Ovary (tissue), 9 donors: ENCODE results near the gene NDUFAB1. TPM values are rescaled to one million over a fixed set of nuclear protein-coding genes. Genes with fewer than 3 reads are reported as not detected.

ENCODE experiments used
- DNase-seq, 5 donors: peaks; one replicate each; pipeline ENCODE4 v3.0.0-alpha.2; 2019 to 2020
- H3K27ac ChIP-seq, 2 donors: fragments of 200-600 bp; one replicate each; pipeline versions ENCODE4 v1.5.1 to v1.8.0; 2019 to 2022
- H3K27me3 ChIP-seq: fragments of 200-600 bp; one replicate; pipeline ENCODE4 v1.8.0; 2022
- H3K36me3 ChIP-seq: fragments of 200-600 bp; sonication (generic); one replicate; pipeline ENCODE4 v1.5.1; 2019
- H3K4me1 ChIP-seq: one replicate; pipeline ENCODE4 v1.8.1; 2013; ENCODE audit warnings: mild to moderate bottlenecking, moderate library complexity; ENCODE audit not compliant: insufficient read depth
- H3K4me3 ChIP-seq: fragments of 200-600 bp; sonication (generic); one replicate; pipeline ENCODE4 v1.5.1; 2017
- H3K9me3 ChIP-seq, 2 donors: fragments of 200-600 bp in 1 of 2; sonication (generic) in 1 of 2; one replicate each; pipeline versions ENCODE4 v1.5.1 to v1.8.1; 2013 to 2019; ENCODE audit warnings: mild to moderate bottlenecking in 1 of 2, moderate library complexity in 1 of 2
- EP300 ChIP-seq: sonication (generic); formaldehyde crosslinking; IDR thresholded peaks from one replicate; pipeline ENCODE4 v1.6.1; 2017; ENCODE audit warnings: antibody characterized with exemption
- POLR2A ChIP-seq: fragments of 450-650 bp; IDR thresholded peaks from one replicate; pipeline ENCODE4 v1.6.1; 2017; ENCODE audit warnings: antibody characterized with exemption, mild to moderate bottlenecking, moderate library complexity
- WGBS, 3 donors: extraction: QIAGEN DNeasy Blood & Tissue Kit in 1 of 3; methylation state at CpG; one replicate each; pipeline versions ENCODE4 v1.1.5 to v1.1.7; 2013 to 2017; 5-methylcytosine and 5-hydroxymethylcytosine counted together
- intact Hi-C, 4 donors: fragments of 100-400 bp; cut with DNase I; formaldehyde crosslinking; loops; one replicate each; pipeline versions ENCODE4 v1.11.0 to v1.15.1; 2022 to 2023
- polyA plus RNA-seq, 2 donors: library from polyadenylated mRNA; stranded (reverse); fragments of 200-250 nt in 1 of 2; fragments of 350-450 nt in 1 of 2; fragmentation: Illumina TruSeq in 1 of 2; extraction: RNeasy Lipid Tissue Mini Kit (QIAGEN cat#74804) in 1 of 2; gene quantifications; one replicate each; pipeline ENCODE4 v1.2.3, GENCODE V29; 2013 to 2014
- total RNA-seq, 7 donors: library from RNA; depleted of rRNA in 2 of 7; stranded (reverse); fragments of >200 nt in 2 of 7; fragmentation: NEBNext Ultra II Directional in 3 of 7; extraction: Animal tissue kit (Norgen Biotek cat#: 25700) in 3 of 7; gene quantifications; one replicate each; pipeline versions ENCODE4 v1.1.0 to v1.2.4, GENCODE V29; 2016 to 2023
- TF ChIP-seq, protein P1 (sequence below), 3 donors: fragments of 450-650 bp in 2 of 3; fragments of 200-600 bp in 1 of 3; IDR thresholded peaks; one replicate each; pipeline versions ENCODE4 v1.5.1 to v1.8.0; 2016 to 2022; ENCODE audit warnings: antibody characterized with exemption in 3 of 3, mild to moderate bottlenecking in 1 of 3
- donor health status: DM: no; HTN: no; CAD: no; lungs with moderate emphysema.
- donor health status: DM: no; HTN: no; CAD: no.
- donor health status: Bipolar disorder and iron deficiency.
- donor health status: DM: yes; HTN: yes; CAD: no.
- donor health status: DM: no; HTN: no; CAD: no.
- donor health status: DM: yes; HTN: yes; CAD: no.

NDUFAB1 gene
- total and polyA plus RNA-seq, 9 donors, result 42.4 to 83.0 (median 53.6) TPM

DNA sequence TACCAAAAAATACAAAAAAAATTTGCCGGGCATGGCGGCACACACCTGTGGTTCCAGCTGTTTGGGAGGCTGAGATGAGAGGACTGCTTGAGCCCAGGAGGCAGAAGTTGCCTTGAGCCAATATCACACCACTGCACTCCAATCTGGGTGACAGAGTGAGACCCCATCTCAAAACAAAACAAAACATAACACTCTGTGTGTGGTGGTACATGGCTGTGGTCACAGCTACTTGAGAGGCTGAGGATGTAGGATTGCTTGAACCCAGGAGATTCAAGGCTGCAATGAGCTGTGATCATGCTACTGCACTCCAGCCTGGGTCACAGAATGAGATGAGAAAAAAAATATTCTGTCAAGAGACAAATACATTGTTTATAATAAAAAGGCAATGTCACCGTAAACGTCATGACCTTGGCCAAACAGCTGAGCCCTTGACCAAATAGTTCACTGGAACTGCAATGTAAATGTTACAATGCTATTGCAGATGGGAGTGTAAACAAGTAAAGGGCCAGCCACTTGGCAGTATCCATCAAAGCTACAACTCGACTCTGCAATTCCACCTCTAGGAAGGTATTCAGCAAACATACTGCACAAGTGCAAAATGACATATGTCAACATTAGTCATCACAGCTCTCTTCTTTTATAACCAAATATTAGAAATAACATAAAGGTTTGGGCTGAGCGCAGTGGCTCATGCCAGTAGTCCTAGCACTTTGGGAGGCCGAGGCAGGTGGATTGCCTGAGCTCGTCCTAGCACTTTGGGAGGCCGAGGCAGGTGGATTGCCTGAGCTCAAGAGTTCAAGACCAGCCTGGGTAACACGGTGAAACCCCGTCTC lies 55.9 kb downstream of the NDUFAB1 start:
- intact Hi-C loops, result no loop called here
- Histone ChIP-seq H3K27ac (no peak overlapping the region), H3K4me1 (no peaks in the 10 kb centered on the region), H3K27me3 (no peaks in the 10 kb centered on the region), H3K36me3 (no peaks in the 10 kb centered on the region), H3K9me3 (no peaks in the 10 kb centered on the region), H3K4me3 (no peak overlapping the region)
- WGBS, 3 donors, result 90 to 92% (median 91%) methylated on average over 11 of the region's 11 CpGs
- TF ChIP-seq POLR2A, result no peak
- no peak for TF ChIP-seq EP300
- TF ChIP-seq, protein P1, sequence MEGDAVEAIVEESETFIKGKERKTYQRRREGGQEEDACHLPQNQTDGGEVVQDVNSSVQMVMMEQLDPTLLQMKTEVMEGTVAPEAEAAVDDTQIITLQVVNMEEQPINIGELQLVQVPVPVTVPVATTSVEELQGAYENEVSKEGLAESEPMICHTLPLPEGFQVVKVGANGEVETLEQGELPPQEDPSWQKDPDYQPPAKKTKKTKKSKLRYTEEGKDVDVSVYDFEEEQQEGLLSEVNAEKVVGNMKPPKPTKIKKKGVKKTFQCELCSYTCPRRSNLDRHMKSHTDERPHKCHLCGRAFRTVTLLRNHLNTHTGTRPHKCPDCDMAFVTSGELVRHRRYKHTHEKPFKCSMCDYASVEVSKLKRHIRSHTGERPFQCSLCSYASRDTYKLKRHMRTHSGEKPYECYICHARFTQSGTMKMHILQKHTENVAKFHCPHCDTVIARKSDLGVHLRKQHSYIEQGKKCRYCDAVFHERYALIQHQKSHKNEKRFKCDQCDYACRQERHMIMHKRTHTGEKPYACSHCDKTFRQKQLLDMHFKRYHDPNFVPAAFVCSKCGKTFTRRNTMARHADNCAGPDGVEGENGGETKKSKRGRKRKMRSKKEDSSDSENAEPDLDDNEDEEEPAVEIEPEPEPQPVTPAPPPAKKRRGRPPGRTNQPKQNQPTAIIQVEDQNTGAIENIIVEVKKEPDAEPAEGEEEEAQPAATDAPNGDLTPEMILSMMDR (IDR thresholded peaks at IDR 0.05), result no peak
- no peak for DNase-seq

DNA sequence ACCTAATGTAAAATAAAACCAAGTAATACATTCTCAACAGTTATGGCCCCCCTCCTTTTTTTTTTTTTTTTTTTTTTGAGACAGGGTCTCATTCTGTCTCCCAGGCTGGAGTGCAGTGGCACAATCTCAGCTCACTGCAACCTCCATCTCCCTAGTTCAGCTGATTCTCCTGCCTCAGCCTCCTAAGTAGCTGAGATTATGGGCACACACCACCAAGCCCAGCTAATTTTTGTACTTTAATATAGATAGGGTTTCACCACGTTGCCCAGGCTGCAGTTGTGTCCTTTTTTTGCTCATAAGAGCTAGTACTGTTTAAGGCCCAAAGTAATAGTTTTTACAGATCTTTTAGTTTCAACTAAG lies 57.2 kb downstream of the NDUFAB1 start:
- Histone ChIP-seq H3K27me3 (no peaks in the 10 kb centered on the region), H3K36me3 (no peaks in the 10 kb centered on the region), H3K4me3 (no peak overlapping the region), H3K27ac (no peak overlapping the region), H3K4me1 (no peaks in the 10 kb centered on the region), H3K9me3 (no peaks in the 10 kb centered on the region)
- TF ChIP-seq, protein P1 (IDR thresholded peaks at IDR 0.05), result no peak
- TF ChIP-seq POLR2A, result no peak
- TF ChIP-seq EP300, result no peak
- DNase-seq, result no peak
- 85 to 93% (median 89%) methylated on average over 1 of the region's 1 CpG for WGBS, 3 donors
- intact Hi-C loops, result no loop called here

DNA sequence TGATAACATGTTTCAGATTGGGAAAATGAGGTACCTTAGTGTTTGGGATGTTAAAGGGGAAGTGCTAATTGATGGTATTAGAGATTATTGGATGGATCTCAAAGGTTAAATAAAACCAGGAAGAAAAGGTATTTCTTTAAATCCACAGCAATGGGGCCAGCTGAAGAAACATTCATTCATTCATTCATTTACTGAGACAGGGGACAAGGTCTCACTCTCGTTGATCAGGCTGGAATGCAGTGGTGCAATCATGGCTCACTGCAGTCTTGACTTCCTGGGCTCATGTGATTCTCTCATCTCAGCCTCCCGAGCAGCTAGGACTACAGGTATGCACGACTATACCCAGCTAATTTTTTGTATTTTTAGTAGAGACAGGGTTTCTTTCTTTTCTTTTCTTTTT lies 58.7 kb downstream of the NDUFAB1 start:
- Histone ChIP-seq H3K9me3 (no peaks in the 10 kb centered on the region), H3K4me3 (no peak overlapping the region), H3K27ac (no peak overlapping the region), H3K4me1 (no peaks in the 10 kb centered on the region), H3K36me3 (no peaks in the 10 kb centered on the region), H3K27me3 (no peaks in the 10 kb centered on the region)
- 62 to 76% (median 68%) methylated on average over 3 of the region's 3 CpGs for WGBS, 3 donors
- intact Hi-C loops, result no loop called here
- DNase-seq, result no peak
- TF ChIP-seq, protein P1 (IDR thresholded peaks at IDR 0.05), result no peak
- TF ChIP-seq EP300, result no peak
- no peak for TF ChIP-seq POLR2A

DNA sequence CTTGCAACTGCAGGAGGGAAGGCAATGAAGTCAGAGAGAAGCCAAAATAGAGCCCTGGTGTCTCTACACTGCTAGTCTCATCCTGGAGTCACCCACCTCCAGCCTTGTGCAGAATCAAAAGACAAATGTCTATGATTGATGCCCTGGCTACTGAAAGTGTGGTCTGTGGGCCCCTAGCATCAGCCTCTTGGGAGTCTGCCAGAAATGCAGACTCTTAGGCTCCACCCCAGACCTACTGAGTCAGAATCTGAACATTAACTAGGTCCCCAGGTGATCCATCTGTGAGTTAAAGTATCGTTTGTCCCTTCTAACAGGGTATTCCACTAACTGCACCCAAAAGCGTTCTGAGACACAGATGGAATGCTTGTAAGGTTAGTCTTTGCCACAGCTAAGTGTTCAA lies 60.2 kb downstream of the NDUFAB1 start:
- no peaks in the 10 kb centered on the region for H3K27me3 ChIP-seq
- H3K4me1 ChIP-seq, result no peaks in the 10 kb centered on the region
- no peaks in the 10 kb centered on the region for H3K9me3 ChIP-seq
- intact Hi-C loops, result no loop called here
- H3K4me3 ChIP-seq, result no peak overlapping the region
- 81 to 87% (median 82%) methylated on average over 2 of the region's 2 CpGs for WGBS, 3 donors
- no peaks in the 10 kb centered on the region for H3K36me3 ChIP-seq
- TF ChIP-seq, protein P1 (IDR thresholded peaks at IDR 0.05), result no peak
- no peak for TF ChIP-seq POLR2A
- TF ChIP-seq EP300, result no peak
- DNase-seq, result no peak
- no peak overlapping the region for H3K27ac ChIP-seq
